C4-2B (cell line): Measurements from ENCODE around the gene PARP1.

ENCODE experiments used
- H3K27ac ChIP-seq: fragments of 450-650 bp; 2 replicates; pipeline ENCODE4 v1.5.1; 2017
- CTCF ChIP-seq: fragments of 450-650 bp; conservative IDR thresholded peaks from 2 replicates; pipeline ENCODE4 v1.5.1; 2017; ENCODE audit warnings: mild to moderate bottlenecking
- ZFX ChIP-seq: fragments of 450-650 bp; IDR thresholded peaks from 2 replicates; pipeline ENCODE4 v1.6.1; 2017

PARP1 gene

GRCh38 chr1:226404904-226405222, 3.0 kb downstream of the PARP1 start:
- H3K27ac ChIP-seq, result no peak overlapping the region; the same call in 1 of the 2 replicates

DNA sequence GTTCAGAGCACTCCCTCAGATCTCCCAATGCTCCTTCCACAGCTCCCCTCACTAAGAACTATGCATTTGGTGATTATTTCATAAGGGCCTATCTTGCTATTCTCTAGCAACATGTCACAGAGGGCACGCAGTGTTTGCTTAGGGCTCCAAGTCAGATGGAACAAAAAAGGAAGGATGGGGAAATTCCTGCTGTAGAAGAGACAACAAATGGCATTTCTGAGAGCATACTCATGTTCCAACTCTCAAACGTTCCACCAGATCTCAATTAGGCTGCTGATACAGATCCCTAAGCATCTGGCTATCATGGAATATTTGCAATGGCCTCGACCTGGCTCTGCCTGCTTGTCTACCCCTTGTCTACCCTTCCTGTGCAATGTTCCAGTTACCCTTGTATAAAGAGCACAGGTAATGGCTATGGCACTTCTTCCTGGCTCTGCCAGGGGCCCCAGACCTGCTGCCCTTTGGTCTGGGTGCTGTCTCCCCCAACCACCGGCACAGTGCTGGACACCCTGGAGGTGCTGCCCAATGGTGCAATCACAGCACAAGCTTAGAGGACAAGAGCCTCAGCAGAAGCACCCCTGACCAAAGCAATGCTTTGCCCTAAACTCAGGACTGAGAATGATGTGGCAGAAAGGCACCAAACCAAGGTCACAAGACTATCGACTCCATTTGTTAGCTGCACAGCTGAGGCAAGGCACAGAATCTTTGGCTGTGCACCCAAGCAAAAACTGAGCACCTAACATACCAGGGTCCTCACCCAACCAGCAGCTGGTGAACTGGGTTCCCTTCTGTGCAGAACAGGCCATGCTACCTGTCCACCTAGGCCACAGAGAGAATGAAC, 3.6 kb downstream of the PARP1 start:
- no peak overlapping the region; the same call in 1 of the 2 replicates for H3K27ac ChIP-seq
- TF ChIP-seq ZFX, result no peak
- no peak for TF ChIP-seq CTCF

More at GRCh38 chr1:226404904-226405222, 3.0 kb downstream of the PARP1 start:
- TF ChIP-seq ZFX (no peak), CTCF (no peak)

GRCh38 chr1:226403201-226404034, 4.5 kb downstream of the PARP1 start:
- no peak overlapping the region; the same call in 1 of the 2 replicates for H3K27ac ChIP-seq
- TF ChIP-seq CTCF (no peak; the same call in 1 of the 2 replicates), ZFX (no peak)

DNA sequence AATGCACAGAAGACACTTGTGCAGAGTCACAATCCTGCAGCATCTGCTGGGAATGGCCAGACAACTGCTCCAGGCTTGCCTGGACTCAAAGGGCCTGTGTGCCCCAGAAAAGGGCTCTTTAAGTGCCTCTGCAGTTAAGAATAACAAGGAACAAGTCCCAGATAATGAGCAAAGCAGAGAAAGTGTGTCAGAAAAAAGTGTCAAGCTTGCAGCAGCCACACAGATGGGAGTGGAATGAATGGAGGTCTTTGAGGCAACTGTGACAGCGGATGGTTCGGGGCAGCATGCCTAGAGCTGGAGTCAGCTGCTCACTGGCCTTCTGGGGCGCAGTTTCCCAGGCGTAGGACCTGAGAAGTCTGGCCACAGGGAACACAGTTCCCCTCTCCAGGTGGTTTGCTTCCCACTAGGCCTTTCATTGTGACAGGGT, 5.1 kb downstream of the PARP1 start:
- no peak for TF ChIP-seq CTCF
- no peak for TF ChIP-seq ZFX
- H3K27ac ChIP-seq, result no peak overlapping the region; the same call in 1 of the 2 replicates

DNA sequence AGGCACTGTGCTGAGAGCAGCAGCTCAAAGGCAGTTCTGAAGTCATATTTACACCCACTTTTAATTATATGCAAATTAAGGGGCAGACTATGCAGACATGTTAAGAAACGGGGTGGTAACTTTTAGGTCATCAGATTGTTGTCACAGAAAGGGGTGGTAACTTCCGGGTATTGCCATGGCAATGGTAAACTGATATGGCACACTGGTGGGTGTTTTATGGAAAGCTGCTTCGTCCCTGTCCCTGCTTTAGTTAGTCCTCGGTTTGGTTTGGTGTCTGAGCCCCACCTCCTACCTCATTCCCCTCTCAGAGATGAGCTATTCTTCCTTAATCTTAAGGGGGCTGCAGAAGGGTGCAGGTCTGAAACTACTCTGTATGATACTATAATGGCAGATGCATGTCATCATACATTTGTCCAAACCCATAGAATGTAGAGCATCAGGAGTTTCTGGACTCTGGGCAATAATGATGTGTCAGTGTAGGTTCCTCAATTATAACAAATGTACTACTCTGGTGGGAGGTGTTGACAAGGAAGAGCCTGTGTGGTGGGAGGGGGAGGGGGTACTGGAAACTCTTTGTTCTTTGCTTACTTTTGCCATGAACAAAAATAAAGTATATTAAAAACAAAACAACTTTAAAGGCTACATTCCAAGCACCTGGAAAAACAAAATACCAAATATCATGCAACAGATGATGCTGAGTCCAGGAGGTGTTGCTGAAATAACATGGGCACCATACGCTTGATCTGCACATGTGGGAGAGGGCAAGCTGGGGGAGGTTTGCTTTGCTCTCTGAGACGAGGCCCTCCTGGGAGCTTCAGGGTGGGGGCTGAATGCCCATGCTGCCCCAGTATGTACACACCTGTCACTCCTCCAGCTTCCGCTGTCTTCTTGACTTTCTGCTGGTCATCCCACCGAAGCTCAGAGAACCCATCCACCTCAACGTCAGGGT, 6.3 kb downstream of the PARP1 start:
- H3K27ac ChIP-seq, result peak overlapping the region; percentile 55
- TF ChIP-seq CTCF (no peak), ZFX (no peak)

DNA sequence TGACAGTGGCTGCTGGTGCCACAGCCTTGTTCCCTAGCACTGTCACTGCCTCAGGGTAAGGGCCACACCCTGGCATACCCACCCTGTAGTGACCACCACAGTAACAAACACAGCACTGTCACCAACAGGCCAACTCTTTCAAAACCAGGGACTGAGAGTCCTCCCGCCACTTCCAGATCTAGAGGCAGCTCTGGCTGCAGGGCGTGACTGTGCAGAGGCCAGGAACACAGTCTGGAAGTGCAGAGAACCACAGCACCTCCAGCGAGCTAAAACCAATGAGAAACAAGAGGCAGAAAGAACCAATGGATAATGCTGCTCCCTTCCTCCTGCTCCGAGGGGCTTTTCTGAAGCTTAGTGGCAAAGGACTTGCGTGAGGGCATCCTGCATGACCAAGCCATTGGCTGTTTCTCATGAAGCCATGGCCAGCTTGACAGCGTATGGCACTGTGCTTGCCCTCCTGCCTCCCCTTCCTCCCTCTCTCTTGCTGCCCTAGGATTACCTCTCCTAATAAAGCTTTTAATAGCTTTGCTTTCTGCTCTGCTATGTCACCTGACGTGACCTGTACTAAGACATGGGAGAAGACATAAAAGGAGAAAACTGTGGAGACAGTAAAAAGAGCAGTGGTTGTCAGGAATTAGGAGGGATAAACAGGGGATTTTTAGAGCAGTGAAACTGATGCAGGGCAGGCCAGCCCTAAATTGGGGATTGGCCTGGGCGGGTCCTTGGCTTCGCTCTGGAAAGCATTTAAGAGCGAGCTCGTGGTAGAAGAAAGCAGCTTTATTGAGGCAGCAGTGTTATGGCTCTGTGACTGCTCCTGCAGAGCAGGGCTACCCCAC, 7.2 kb downstream of the PARP1 start:
- H3K27ac ChIP-seq, result peak overlapping the region; percentile 55
- TF ChIP-seq ZFX (no peak), CTCF (no peak)
